ENCODE results near the gene BEST2.
A peak's percentile ranks its signal among the peaks of the same experiment; 100 is the strongest.

Gene BEST2

DNA sequence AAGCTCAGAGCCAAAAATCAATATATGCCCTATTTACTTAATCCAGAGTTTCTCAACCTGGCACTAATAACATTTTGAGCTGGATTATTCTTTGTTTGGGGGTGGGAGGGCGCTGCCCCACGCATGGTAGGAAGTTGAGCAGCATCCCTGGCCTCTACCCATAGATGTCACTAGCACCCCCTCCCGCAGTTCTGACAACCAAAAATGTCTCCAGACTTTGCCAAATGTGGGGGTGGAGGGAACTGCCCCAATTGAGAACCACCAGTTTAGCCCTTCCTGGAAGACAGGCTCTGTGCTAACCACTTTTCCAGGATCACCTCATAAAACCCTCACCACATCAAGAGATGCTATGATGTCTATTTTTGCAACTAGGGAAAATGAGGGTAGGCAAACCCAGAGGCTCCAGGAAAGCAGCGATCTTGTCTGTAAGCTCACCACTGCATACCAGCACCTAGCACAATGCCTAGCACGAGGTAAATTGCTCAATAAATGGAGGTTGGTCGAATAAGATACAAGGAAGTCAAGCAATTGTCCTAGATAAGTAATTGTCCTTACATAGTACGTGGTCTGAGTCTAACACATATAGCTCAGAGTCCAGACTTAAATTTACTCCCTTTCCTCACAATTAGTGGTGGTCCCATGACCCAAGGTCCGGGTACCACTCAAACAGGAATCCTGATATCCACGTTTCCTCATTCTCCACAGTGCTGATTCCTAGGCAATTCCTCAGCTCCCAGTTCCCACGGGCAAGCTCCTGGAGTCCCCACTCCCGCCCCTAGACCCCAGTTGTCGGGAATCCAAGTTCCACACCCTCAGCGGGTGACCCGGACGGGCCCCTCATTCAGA is 18.0 kb upstream of the BEST2 start:
- DNase-seq (ENCODE audit: low spot score): peak; percentile 82
- TF ChIP-seq, protein P1, sequence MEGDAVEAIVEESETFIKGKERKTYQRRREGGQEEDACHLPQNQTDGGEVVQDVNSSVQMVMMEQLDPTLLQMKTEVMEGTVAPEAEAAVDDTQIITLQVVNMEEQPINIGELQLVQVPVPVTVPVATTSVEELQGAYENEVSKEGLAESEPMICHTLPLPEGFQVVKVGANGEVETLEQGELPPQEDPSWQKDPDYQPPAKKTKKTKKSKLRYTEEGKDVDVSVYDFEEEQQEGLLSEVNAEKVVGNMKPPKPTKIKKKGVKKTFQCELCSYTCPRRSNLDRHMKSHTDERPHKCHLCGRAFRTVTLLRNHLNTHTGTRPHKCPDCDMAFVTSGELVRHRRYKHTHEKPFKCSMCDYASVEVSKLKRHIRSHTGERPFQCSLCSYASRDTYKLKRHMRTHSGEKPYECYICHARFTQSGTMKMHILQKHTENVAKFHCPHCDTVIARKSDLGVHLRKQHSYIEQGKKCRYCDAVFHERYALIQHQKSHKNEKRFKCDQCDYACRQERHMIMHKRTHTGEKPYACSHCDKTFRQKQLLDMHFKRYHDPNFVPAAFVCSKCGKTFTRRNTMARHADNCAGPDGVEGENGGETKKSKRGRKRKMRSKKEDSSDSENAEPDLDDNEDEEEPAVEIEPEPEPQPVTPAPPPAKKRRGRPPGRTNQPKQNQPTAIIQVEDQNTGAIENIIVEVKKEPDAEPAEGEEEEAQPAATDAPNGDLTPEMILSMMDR (IDR thresholded peaks at IDR 0.05; ENCODE audit: extremely low read depth, missing control alignments): peak; percentile 49

DNA sequence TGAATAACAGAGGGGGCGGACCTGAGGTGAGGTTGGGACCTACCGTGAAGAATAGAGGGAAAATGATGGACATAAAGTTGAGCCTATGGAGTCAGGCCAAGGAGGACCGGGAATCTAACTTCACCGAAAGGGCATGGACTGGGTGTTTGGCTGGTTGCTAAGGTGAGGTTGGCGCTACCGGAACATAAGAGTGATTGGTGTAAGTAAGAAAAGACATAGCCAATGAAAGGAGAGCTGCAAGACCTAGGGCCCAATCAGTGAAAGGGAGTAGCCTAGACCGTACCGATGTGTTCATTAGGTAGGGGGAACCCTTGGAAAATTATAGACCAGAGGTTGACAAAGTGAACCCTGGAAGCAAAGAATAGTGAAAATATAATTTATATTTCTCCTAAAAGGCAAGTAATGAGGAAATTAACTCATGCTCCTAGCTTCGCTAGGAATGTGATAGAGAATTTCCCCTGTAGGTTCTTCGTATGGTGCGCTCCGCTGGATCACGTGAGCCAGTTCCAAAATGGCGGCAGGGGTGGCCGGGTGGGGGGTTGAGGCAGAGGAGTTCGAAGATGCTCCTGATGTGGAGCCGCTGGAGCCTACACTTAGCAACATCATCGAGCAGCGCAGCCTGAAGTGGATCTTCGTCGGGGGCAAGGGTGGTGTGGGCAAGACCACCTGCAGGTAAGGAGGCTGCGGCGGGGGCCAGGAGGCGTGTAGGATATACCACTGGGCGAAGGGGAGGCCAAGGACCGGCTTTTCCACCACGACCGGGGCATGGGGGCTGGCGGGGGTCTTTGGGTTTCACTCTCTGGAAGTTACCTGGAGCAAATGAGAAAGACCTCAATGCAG is 14.4 kb upstream of the BEST2 start, which contains the start of gene GET3:
Gene GET3, plus strand, starts transcription at position 503 of the 840 bp plus-strand sequence. Its CDS starts 9 bp downstream, at position 512.
- DNase-seq (ENCODE audit: low spot score): peak; percentile 91
- TF ChIP-seq, protein P1 (IDR thresholded peaks at IDR 0.05; ENCODE audit: extremely low read depth, missing control alignments): no peak

DNA sequence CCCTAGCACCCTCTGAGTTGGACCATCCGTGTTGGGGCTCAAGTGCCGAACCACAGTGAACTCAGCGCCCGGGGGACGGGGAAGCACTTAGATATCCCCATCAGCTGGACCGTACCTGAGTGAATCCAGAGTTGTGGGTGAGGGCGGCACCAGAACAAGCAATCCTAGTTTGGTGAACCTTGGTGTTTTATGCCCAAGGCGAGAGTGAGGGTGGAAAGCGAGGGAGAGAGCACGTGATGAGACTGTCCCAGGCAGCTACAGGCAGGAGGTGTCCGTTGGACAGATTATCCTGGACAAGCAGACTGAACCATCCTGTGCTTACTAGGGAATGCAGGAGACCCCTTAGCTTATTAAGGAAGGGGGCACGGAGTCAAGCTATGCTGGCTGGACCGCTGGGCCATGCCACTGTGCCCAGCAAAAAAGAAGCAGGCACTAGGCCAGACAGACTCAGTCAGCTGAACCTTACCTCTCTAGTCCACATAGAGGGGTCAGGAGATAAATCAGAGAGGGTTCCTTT is 13.7 kb upstream of the BEST2 start:
- TF ChIP-seq, protein P1 (IDR thresholded peaks at IDR 0.05; ENCODE audit: extremely low read depth, missing control alignments): no peak

DNA sequence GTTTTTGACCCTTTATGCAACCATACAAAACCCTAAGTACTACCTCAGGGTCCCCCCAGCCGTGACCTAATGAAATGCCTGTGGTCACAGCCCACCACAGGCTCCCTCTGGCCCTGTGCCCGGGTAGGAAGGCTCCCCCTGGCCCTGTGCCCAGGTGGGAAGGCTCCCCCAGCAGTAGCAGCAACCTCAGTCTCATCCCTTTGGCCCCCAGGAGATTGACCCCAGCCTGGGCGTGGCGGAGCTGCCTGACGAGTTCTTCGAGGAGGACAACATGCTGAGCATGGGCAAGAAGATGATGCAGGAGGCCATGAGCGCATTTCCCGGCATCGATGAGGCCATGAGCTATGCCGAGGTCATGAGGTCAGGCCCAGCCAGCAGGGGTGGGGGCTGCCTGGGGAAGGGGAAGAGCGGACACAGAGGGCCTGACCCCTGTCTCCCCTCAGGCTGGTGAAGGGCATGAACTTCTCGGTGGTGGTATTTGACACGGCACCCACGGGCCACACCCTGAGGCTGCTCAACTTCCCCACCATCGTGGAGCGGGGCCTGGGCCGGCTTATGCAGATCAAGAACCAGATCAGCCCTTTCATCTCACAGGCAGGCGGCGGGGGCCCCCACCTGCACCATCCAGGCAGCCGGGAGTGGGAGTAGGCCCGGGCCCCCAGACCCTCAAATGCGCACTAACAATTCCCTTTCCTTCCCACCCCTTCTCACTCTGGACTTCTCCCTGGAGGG is 6.3 kb upstream of the BEST2 start:
- TF ChIP-seq, protein P1 (IDR thresholded peaks at IDR 0.05; ENCODE audit: extremely low read depth, missing control alignments): no peak
- no peak for DNase-seq (ENCODE audit: low spot score)

More for the DNA sequence above, 13.7 kb upstream of the BEST2 start:
- DNase-seq (ENCODE audit: low spot score): no peak

DNA sequence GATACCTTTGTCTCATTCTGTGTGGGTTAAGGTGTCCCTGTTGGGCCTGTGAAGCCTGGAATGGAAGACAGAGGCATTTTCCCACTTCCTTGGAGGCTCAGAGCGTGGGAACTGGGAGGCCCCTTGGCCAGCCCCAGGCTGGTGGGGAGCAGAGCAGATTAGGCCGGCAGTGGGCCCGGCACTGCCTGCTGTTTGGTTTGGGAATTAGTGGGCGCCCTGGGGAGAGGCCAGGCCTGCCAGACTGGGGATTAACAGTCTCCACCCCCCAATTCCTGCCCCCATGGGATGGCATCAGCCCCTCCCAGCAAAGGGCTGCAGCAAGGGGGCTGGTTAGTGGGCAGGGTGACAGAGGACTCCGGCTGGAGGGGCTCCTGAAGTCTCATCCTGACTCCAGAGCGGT is 3.1 kb upstream of the BEST2 start:
- DNase-seq (ENCODE audit: low spot score): no peak
- TF ChIP-seq, protein P1 (IDR thresholded peaks at IDR 0.05; ENCODE audit: extremely low read depth, missing control alignments): no peak

DNA sequence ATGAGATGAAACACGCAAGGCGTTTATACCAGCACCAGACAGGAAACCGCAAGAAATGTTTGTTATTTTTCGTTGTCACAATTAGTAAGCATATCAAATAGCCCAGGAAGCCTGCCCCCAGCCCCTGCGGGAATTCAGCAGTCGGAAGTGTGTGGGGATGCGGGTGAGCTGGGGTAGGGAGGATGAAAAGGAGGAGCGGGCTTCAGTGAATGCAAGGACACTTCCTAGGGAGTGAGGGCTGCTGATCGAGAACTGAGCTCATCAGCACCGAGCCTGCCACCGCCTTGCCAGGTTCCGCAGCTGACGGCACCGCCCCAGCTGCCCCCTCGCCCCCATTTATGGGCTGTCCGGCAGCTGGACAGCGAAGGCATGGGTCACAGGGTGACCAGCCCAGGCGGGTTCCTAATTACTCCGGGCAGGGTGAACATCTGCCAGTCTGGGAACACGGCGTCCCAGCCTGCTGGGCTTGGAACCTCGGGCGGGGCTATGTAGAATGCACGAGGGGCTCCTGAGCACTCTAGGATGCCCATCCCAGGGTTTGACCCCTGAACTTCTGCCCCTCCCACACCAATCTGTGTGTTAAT is 1.6 kb upstream of the BEST2 start:
- TF ChIP-seq, protein P1 (IDR thresholded peaks at IDR 0.05; ENCODE audit: extremely low read depth, missing control alignments): no peak
- DNase-seq (ENCODE audit: low spot score): no peak

Data from GM20000 (cell line).